Fibroblast of lung (primary cell): Measurements from ENCODE around the gene CIAO3. TPM values are rescaled to one million over a fixed set of nuclear protein-coding genes. Genes with fewer than 3 reads are reported as not detected.
A peak's percentile ranks its signal among the peaks of the same experiment; 100 is the strongest.
"Not testable (repeated sequence)": the region's sequence is repeated elsewhere in the genome, so short reads cannot be mapped to it uniquely, and the experiment has no call there.

ENCODE experiments used
- DNase-seq, 2 donors: peaks; one replicate each; pipeline versions ENCODE4 v3.0.0 to v3.0.0-alpha.2; 2010; ENCODE audit warnings: low read depth in 2 of 2
- H2AFZ ChIP-seq: 2 replicates; pipeline ENCODE4 v1.5.1; 2012; ENCODE audit warnings: low read length, control low read depth, inconsistent platforms
- H3K27ac ChIP-seq: 2 replicates; pipeline ENCODE4 v1.5.1; 2011; ENCODE audit warnings: low read length, control low read depth; ENCODE audit not compliant: insufficient read depth
- H3K27me3 ChIP-seq: 2 replicates; pipeline ENCODE4 v1.5.1; 2011; ENCODE audit warnings: mild to moderate bottlenecking, low read length; ENCODE audit not compliant: control insufficient read depth, insufficient read depth
- H3K36me3 ChIP-seq: 2 replicates; pipeline ENCODE4 v1.5.1; 2011; ENCODE audit warnings: low read length; ENCODE audit not compliant: control insufficient read depth, insufficient read depth
- H3K4me1 ChIP-seq: 2 replicates; pipeline ENCODE4 v1.5.1; 2011; ENCODE audit warnings: low read length; ENCODE audit not compliant: control insufficient read depth, insufficient read depth; ENCODE audit errors: extremely low read depth
- H3K4me2 ChIP-seq: 2 replicates; pipeline ENCODE4 v1.5.1; 2011; ENCODE audit warnings: low read length, control low read depth; ENCODE audit not compliant: insufficient read depth; ENCODE audit errors: extremely low read depth
- H3K4me3 ChIP-seq, 4 experiments: fragments of 200-600 bp in 1 of 4; sonication (generic) in 1 of 4; replicated peaks in 1 of 4; 2 replicates each; pipeline ENCODE4 v1.5.1; 2011 to 2016; ENCODE audit warnings: low read length in 4 of 4, low read depth in 3 of 4, mild to moderate bottlenecking in 3 of 4, control low read depth in 2 of 4, inconsistent platforms in 1 of 4, mixed read lengths in 1 of 4; ENCODE audit not compliant: insufficient read depth in 1 of 4; ENCODE audit errors: control extremely low read depth in 1 of 4
- H3K79me2 ChIP-seq: 2 replicates; pipeline ENCODE4 v1.5.1; 2012; ENCODE audit warnings: mild to moderate bottlenecking, low read length, inconsistent platforms; ENCODE audit not compliant: control insufficient read depth, insufficient read depth
- H3K9ac ChIP-seq: 2 replicates; pipeline ENCODE4 v1.5.1; 2011; ENCODE audit warnings: mild to moderate bottlenecking, low read length, control low read depth; ENCODE audit not compliant: insufficient read depth
- H3K9me3 ChIP-seq: 2 replicates; pipeline ENCODE4 v1.5.1; 2012; ENCODE audit warnings: low read depth, low read length; ENCODE audit not compliant: control insufficient read depth, insufficient read depth
- H4K20me1 ChIP-seq: 2 replicates; pipeline ENCODE4 v1.5.1; 2011; ENCODE audit warnings: low read length; ENCODE audit not compliant: control insufficient read depth, insufficient read depth; ENCODE audit errors: extremely low read depth
- CTCF ChIP-seq, 2 donors: IDR thresholded peaks in 1 of 2; conservative IDR thresholded peaks in 1 of 2; 1 replicate in 1 of 2; 2 replicates in 1 of 2; pipeline ENCODE4 v1.5.1; 2011 to 2012; ENCODE audit warnings: low read length in 2 of 2, control low read depth in 1 of 2, inconsistent platforms in 1 of 2, low read depth in 1 of 2, mild to moderate bottlenecking in 1 of 2
- EZH2 ChIP-seq: IDR thresholded peaks from 2 replicates; pipeline ENCODE4 v1.5.1; 2012; ENCODE audit warnings: low read length, control low read depth, mild to moderate bottlenecking; ENCODE audit errors: missing control alignments
- polyA plus RNA-seq, 2 donors: library from polyadenylated mRNA; depleted of rRNA in 1 of 2; stranded (reverse) in 1 of 2; unstranded in 1 of 2; fragments of >200 nt; gene quantifications; 2 replicates each; pipeline ENCODE4 v1.2.1, GENCODE V29; 2011 to 2012; ENCODE audit warnings: missing spikeins in 1 of 2
- total RNA-seq: library from RNA; depleted of rRNA; stranded (reverse); fragments of >200 nt; gene quantifications from 2 replicates; pipeline ENCODE4 v1.2.1, GENCODE V29; 2014

The CIAO3 gene
- total and polyA plus RNA-seq, 2 donors (not counting 1 experiment from before 2014, with no cell fraction given), result 9.3 to 31.0 TPM

GRCh38 chr16:745739-746138 lies 4.9 kb upstream of the CIAO3 start:
- H3K79me2 ChIP-seq, result no peaks in the 10 kb centered on the region
- no peak for DNase-seq
- H3K4me3 ChIP-seq, result no peak overlapping the region
- no peaks in the 10 kb centered on the region for H3K36me3 ChIP-seq
- no peak overlapping the region for H3K9ac ChIP-seq
- no peaks in the 10 kb centered on the region for H3K27me3 ChIP-seq
- no peak overlapping the region for H3K27ac ChIP-seq
- H3K9me3 ChIP-seq, result no peaks in the 10 kb centered on the region
- H3K4me2 ChIP-seq, result no peak overlapping the region
- TF ChIP-seq CTCF (conservative IDR thresholded peaks at IDR 0.05 in 1 of 2, IDR thresholded peaks at IDR 0.05 in 1 of 2; ENCODE audit: low read depth in 1 of 2, low read length in 2 of 2), result peak in 1 of 2 donors; percentile 23
- no peak for TF ChIP-seq EZH2
- H2AFZ ChIP-seq, result no peak overlapping the region
- H4K20me1 ChIP-seq, result no peaks in the 10 kb centered on the region
- no peaks in the 10 kb centered on the region for H3K4me1 ChIP-seq

GRCh38 chr16:743794-744500 lies 3.1 kb upstream of the CIAO3 start:
- Histone ChIP-seq H3K27ac (no peak overlapping the region), H3K27me3 (no peaks in the 10 kb centered on the region), H3K4me1 (no peaks in the 10 kb centered on the region), H3K36me3 (no peaks in the 10 kb centered on the region), H3K9me3 (no peaks in the 10 kb centered on the region), H3K79me2 (peaks cover 3% of the 10 kb centered on the region), H2AFZ (no peak overlapping the region), H3K9ac (no peak overlapping the region), H3K4me3 (no peak overlapping the region), H3K4me2 (no peak overlapping the region), H4K20me1 (no peaks in the 10 kb centered on the region)
- no peak for DNase-seq
- no peak for TF ChIP-seq EZH2
- TF ChIP-seq CTCF (conservative IDR thresholded peaks at IDR 0.05 in 1 of 2, IDR thresholded peaks at IDR 0.05 in 1 of 2; ENCODE audit: low read depth in 1 of 2, low read length in 2 of 2), result no peak

GRCh38 chr16:742894-743293 lies 2.1 kb upstream of the CIAO3 start:
- H3K4me2 ChIP-seq, H3K79me2 ChIP-seq, H2AFZ ChIP-seq, H3K27ac ChIP-seq, H4K20me1 ChIP-seq, H3K27me3 ChIP-seq, H3K4me1 ChIP-seq, H3K9me3 ChIP-seq, H3K9ac ChIP-seq, H3K4me3 ChIP-seq, DNase-seq, H3K36me3 ChIP-seq: not testable (repeated sequence)
